K562 (cell line): ENCODE measurements around the gene ZNF92. TPM values are rescaled to one million over a fixed set of nuclear protein-coding genes. Genes with fewer than 3 reads are reported as not detected.

Experiments
- C11orf30 ChIP-seq: fragments of 450-650 bp; IDR thresholded peaks from 2 replicates; pipeline ENCODE4 v1.6.1; 2016; ENCODE audit warnings: low read depth, mild to moderate bottlenecking
- CBFA2T2 ChIP-seq: fragments of 450-650 bp; conservative IDR thresholded peaks from 2 replicates; pipeline ENCODE4 v1.6.1; 2017; ENCODE audit warnings: mild to moderate bottlenecking
- EHMT2 ChIP-seq: fragments of 450-650 bp; IDR thresholded peaks from 2 replicates; pipeline ENCODE4 v1.6.1; 2018; ENCODE audit warnings: antibody characterized with exemption
- ELF4 ChIP-seq: fragments of 450-650 bp; formaldehyde crosslinking; IDR thresholded peaks from 2 replicates; pipeline ENCODE4 v1.4.0; 2022; ENCODE audit warnings: missing genetic modification characterization
- ETV6 ChIP-seq, 3 experiments: fragments of 150-350 bp in 1 of 3; sonication (generic) in 1 of 3; formaldehyde crosslinking in 1 of 3; IDR thresholded peaks; 2 replicates each; pipeline versions ENCODE4 v1.6.1 to v1.8.0; 2014 to 2022; ENCODE audit warnings: borderline replicate concordance in 2 of 3, low read depth in 2 of 3, antibody characterized with exemption in 1 of 3, low read length in 1 of 3, mild to moderate bottlenecking in 1 of 3, missing genetic modification reagents in 1 of 3
- FOXA3 ChIP-seq, 2 experiments: fragments of 450-650 bp in 1 of 2; sonication (generic) in 1 of 2; formaldehyde crosslinking; IDR thresholded peaks in 1 of 2; conservative IDR thresholded peaks in 1 of 2; 2 replicates each; pipeline versions ENCODE4 v1.4.0 to v1.8.0; 2020 to 2022; ENCODE audit warnings: mild to moderate bottlenecking in 2 of 2, missing genetic modification reagents in 1 of 2
- FOXP1 ChIP-seq: sonication (generic); formaldehyde crosslinking; IDR thresholded peaks from 2 replicates; pipeline ENCODE4 v1.8.0; 2022; ENCODE audit warnings: mild to moderate bottlenecking, missing genetic modification reagents
- GMEB1 ChIP-seq: fragments of 250-450 bp; sonication (Bioruptor Pico); IDR thresholded peaks from 2 replicates; pipeline ENCODE4 v1.4.0; 2020; ENCODE audit warnings: mild to moderate bottlenecking
- GTF2B ChIP-seq: IDR thresholded peaks from 2 replicates; pipeline ENCODE4 v1.6.1; 2011; ENCODE audit not compliant: insufficient read length; ENCODE audit errors: extremely low read depth
- JUNB ChIP-seq: fragments of 450-650 bp; formaldehyde crosslinking; conservative IDR thresholded peaks from 2 replicates; pipeline ENCODE4 v1.4.0; 2020; ENCODE audit warnings: mild to moderate bottlenecking
- MAX ChIP-seq: sonication (generic); formaldehyde crosslinking; IDR thresholded peaks from 2 replicates; pipeline ENCODE4 v1.9.0; 2022; ENCODE audit warnings: mild to moderate bottlenecking, missing genetic modification reagents
- MBD1 ChIP-seq: fragments of 250-450 bp; sonication (Bioruptor Pico); IDR thresholded peaks from 2 replicates; pipeline ENCODE4 v1.8.0; 2022; ENCODE audit warnings: inconsistent platforms
- MCM7 ChIP-seq, 2 experiments: fragments of 450-650 bp; IDR thresholded peaks; 2 replicates each; pipeline ENCODE4 v1.6.1; 2016 to 2018
- PCBP1 ChIP-seq: fragments of 200-400 bp; formaldehyde crosslinking; IDR thresholded peaks from 2 replicates; pipeline ENCODE4 v1.6.1; 2018; ENCODE audit warnings: mild to moderate bottlenecking, low read depth, low read length; ENCODE audit not compliant: poor library complexity, severe bottlenecking
- RBFOX2 ChIP-seq: fragments of 200-400 bp; formaldehyde crosslinking; IDR thresholded peaks from 2 replicates; pipeline ENCODE4 v1.6.1; 2017; ENCODE audit warnings: low read depth, mild to moderate bottlenecking, low read length, moderate library complexity
- RBM25 ChIP-seq: fragments of 200-400 bp; formaldehyde crosslinking; IDR thresholded peaks from 2 replicates; pipeline ENCODE4 v1.6.1; 2018; ENCODE audit warnings: low read length, low read depth, moderate library complexity; ENCODE audit not compliant: severe bottlenecking
- ZNF24 ChIP-seq: fragments of 450-650 bp; IDR thresholded peaks from 2 replicates; pipeline ENCODE4 v1.6.1; 2016
- ZNF609 ChIP-seq: sonication (generic); formaldehyde crosslinking; IDR thresholded peaks from 2 replicates; pipeline ENCODE4 v1.8.1; 2023; ENCODE audit warnings: missing genetic modification reagents, mild to moderate bottlenecking, borderline replicate concordance
- polyA plus RNA-seq, 8 experiments: library from polyadenylated mRNA; depleted of rRNA in 4 of 8; stranded (reverse) in 5 of 8; unstranded in 3 of 8; fragments of >200 nt; fragmentation: Nextera tagmentation in 2 of 8; fragmentation: Illumina TruSeq in 1 of 8; extraction: Ambion mirVana in 2 of 8; extraction: Trizol in 1 of 8; gene quantifications; 2 replicates each; pipeline versions ENCODE4 v1.2.1 to v1.2.3, GENCODE V29; 2011 to 2014; ENCODE audit warnings: inconsistent platforms in 1 of 8, missing spikeins in 1 of 8
- total RNA-seq, 7 experiments: library from RNA; depleted of rRNA in 6 of 7; stranded (reverse); fragments of >200 nt in 6 of 7; fragmentation: Illumina TruSeq in 2 of 7; extraction: Trizol in 2 of 7; gene quantifications; 2 replicates each; pipeline versions ENCODE4 v1.2.1 to v1.2.3, GENCODE V29; 2011 to 2021; ENCODE audit warnings: low replicate concordance in 1 of 7

ZNF92 gene
- total and polyA plus RNA-seq, 9 of the 15 experiments (the other 6 are each of a cell fraction or from before 2014, with no cell fraction given): 8.9 to 29.4 (median 12.5) TPM

- no peak for TF ChIP-seq GMEB1 (CRISPR knock-in tag)
- no peak for TF ChIP-seq C11orf30
- no peak for TF ChIP-seq ELF4 (CRISPR knock-in tag)
- TF ChIP-seq MCM7 (IDR thresholded peaks at IDR 0.05): no peak
- TF ChIP-seq PCBP1: no peak
- TF ChIP-seq EHMT2: no peak
- no peak for TF ChIP-seq RBM25
- no peak for TF ChIP-seq ZNF24
- 0 out of 4 replicates have a peak, but pooled peaks of 1 of the 2 experiments have one; percentile 55 for TF ChIP-seq FOXA3 (CRISPR knock-in tag; conservative IDR thresholded peaks at IDR 0.05 in 1 of 2, IDR thresholded peaks at IDR 0.05 in 1 of 2)
- TF ChIP-seq MAX (CRISPR knock-in tag): peak; percentile 84; the same call in 1 of the 2 replicates
- peak; percentile 44 for TF ChIP-seq CBFA2T2
- no peak for TF ChIP-seq ETV6 (IDR thresholded peaks at IDR 0.05; ENCODE audit: borderline replicate concordance in 1 of 2, low read depth in 2 of 2, low read length in 1 of 2)
- TF ChIP-seq ETV6 (CRISPR knock-in tag; IDR thresholded peaks at IDR 0.05; ENCODE audit: borderline replicate concordance): peak; percentile 1; the same call in 1 of the 2 replicates
- TF ChIP-seq MBD1 (CRISPR knock-in tag): no peak
- no peak for TF ChIP-seq GTF2B
- TF ChIP-seq RBFOX2: no peak
- no peak for TF ChIP-seq JUNB (CRISPR knock-in tag)
- TF ChIP-seq FOXP1: peak; percentile 35; the same call in 1 of the 2 replicates
- TF ChIP-seq ZNF609 (CRISPR knock-in tag): no peak
Measured at GRCh38 chr7:65429642-65430343, 56.1 kb downstream of the ZNF92 start (continued).
